ENCODE results near the gene F8.
"Not testable (repeated sequence)": the region's sequence is repeated elsewhere in the genome, so short reads cannot be mapped to it uniquely, and the experiment has no call there.

Gene F8

DNA sequence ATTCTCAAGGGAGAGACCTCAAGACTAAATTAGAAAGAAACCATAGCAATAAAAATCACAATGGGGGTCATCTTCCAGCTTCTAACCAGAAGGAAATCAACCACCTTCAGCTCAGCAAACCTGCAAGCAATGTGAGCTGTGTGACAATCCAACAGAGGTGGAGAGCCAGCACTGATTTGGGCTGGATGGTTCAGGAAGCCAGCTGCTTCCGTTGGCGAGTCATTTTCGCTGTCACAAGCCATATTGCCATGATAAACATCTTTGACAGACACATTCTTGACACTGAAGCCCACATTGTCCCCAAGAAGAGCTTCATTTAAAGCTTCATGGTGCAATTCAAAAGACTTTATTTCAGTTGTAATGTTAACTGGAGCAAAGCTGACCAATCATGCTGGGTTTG, 113.7 kb downstream of the F8 start:
- TF ChIP-seq, protein P1, sequence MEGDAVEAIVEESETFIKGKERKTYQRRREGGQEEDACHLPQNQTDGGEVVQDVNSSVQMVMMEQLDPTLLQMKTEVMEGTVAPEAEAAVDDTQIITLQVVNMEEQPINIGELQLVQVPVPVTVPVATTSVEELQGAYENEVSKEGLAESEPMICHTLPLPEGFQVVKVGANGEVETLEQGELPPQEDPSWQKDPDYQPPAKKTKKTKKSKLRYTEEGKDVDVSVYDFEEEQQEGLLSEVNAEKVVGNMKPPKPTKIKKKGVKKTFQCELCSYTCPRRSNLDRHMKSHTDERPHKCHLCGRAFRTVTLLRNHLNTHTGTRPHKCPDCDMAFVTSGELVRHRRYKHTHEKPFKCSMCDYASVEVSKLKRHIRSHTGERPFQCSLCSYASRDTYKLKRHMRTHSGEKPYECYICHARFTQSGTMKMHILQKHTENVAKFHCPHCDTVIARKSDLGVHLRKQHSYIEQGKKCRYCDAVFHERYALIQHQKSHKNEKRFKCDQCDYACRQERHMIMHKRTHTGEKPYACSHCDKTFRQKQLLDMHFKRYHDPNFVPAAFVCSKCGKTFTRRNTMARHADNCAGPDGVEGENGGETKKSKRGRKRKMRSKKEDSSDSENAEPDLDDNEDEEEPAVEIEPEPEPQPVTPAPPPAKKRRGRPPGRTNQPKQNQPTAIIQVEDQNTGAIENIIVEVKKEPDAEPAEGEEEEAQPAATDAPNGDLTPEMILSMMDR (conservative IDR thresholded peaks at IDR 0.05) = no peak
- TF ChIP-seq ZFX (IDR thresholded peaks at IDR 0.05) = no peak
- no peak overlapping the region for H3K27ac ChIP-seq

DNA sequence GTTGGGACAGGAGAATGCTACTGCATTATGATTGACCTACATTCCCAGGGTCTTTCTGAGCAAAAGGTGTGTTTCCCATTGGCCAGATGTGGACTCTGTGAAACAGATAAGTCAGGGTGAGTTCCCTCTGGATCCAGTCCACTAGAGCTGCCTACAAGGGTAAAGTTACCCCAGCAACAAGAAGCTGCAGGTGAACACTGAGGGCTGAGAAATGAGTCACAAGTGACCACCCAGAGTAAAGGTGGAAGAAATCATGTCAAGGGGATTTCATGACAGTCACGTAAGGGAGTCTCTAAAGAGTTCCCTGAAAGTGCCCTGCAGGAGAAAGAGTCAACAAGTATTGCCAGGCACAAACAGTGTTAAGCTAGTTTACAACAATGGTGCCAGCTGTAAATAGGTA, 120.1 kb downstream of the F8 start:
- H3K27ac ChIP-seq = no peak overlapping the region
- no peak for TF ChIP-seq ZFX (IDR thresholded peaks at IDR 0.05)
- TF ChIP-seq, protein P1 (conservative IDR thresholded peaks at IDR 0.05) = no peak

DNA sequence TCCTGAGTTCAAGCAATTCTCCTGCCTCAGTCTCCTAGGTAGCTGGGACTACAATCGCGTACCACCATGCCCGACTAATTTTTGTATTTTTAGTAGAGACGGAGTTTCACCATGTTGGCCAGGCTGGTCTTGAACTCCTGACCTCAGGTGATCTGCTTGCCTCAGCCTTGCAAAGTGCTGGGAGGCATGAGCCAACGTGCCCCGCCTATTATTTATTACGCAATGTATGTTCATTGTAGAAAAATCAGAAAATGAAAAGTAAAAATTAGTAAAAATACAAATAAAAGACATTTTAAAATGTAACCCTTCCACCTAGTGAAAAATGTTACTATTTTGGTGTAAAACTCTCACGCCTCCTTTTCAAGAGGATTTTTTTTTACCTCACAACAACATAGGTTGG, 122.2 kb downstream of the F8 start:
- no peak overlapping the region for H3K27ac ChIP-seq
- TF ChIP-seq, protein P1 (conservative IDR thresholded peaks at IDR 0.05) = no peak
- no peak for TF ChIP-seq ZFX (IDR thresholded peaks at IDR 0.05)

DNA sequence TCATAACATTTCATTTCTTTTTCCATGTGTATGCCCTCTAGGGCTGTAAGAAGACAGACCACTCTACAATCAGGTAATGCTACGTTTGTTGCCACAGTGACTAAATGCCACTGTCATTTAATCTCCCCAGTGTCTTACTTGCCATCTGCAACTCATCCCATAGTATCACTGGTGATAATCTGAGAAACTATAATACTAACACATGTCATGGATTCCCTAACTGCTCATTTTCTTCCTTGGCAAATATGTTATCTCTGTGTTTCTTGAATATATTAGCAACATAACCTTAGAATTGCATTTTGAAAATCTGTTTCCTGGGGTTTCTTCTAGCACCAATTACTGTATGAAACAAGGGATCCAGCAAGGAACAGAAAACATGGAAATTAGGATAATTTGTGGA, 130.2 kb downstream of the F8 start:
- TF ChIP-seq ZFX (IDR thresholded peaks at IDR 0.05) = no peak
- TF ChIP-seq, protein P1 (conservative IDR thresholded peaks at IDR 0.05) = no peak
- H3K27ac ChIP-seq = no peak overlapping the region

DNA sequence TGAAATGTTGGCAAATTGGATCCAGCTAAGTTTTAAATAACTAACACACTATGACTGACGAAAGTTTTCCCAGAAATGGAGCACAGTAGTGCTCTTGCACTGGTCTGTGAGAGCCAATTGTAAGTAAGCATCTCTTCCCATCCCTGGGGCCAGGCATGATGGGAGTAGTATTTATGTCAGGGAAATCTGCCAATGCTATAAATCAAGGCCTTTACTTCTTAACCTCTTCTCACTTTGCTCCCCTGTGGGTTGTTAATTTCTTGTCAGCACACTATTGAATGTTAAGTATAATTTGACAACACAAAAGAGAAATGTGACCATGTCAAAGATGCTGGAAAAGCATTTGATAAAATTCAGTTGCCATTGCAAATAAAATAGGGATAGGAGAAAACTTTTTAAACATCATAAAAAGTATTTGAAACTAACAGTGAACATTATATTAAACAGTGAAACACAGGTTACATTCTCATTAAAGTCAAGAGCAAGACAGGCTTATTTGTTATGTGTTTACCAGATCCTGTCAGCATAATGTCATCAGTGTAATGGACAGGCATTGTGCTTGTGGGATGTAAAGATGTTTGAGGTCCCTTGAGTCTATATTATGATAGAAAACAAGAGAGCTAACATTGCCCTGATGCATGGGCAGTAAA, 131.4 kb downstream of the F8 start:
- H3K27ac ChIP-seq = no peak overlapping the region
- TF ChIP-seq, protein P1 (conservative IDR thresholded peaks at IDR 0.05) = no peak
- TF ChIP-seq ZFX (IDR thresholded peaks at IDR 0.05) = no peak

DNA sequence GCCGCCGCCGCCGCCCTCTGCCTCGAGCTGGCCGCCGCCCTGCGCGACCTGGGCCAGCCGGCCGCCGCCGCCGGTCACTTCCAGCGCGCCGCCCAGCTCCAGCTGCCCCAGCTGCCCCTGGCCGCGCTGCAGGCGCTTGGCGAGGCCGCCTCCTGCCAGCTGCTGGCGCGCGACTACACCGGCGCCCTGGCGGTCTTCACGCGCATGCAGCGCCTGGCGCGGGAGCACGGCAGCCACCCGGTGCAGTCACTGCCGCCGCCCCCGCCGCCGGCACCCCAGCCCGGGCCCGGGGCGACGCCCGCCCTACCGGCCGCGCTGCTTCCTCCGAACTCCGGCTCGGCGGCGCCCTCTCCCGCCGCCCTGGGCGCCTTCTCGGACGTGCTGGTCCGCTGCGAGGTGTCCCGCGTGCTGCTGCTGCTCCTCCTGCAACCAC, 135.7 kb downstream of the F8 start:
- H3K27ac ChIP-seq = not testable (repeated sequence)

DNA sequence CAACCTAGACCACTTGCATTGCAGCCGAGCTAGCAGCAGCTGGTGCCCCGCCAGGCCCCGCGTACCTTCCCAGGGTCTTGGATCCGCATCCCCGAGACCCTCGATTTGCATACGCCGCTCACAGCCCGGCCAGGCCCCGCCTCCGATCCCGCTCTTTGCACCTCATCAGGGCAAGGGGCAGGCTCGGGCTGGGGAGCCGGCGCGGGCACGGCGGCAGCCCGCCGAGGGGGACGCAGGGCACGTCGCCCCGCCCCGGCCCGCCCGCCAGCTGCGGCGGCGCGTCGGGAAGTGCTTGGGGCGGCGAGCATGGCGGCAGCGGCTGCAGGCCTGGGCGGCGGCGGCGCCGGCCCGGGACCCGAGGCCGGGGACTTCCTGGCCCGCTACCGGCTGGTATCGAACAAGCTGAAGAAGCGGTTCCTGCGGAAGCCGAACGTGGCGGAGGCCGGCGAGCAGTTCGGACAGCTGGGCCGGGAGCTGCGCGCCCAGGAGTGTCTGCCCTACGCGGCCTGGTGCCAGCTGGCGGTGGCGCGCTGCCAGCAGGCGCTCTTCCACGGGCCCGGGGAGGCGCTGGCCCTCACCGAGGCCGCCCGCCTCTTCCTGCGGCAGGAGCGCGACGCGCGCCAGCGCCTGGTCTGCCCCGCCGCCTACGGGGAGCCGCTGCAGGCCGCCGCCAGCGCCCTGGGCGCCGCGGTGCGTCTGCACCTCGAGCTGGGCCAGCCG, 136.3 kb downstream of the F8 start, which contains the start of gene F8A1:
Gene F8A1 (plus strand): TSS at position 287 of the 720 bp plus-strand sequence. CDS start 20 bp downstream, at position 307.
- not testable (repeated sequence) for H3K27ac ChIP-seq

DNA sequence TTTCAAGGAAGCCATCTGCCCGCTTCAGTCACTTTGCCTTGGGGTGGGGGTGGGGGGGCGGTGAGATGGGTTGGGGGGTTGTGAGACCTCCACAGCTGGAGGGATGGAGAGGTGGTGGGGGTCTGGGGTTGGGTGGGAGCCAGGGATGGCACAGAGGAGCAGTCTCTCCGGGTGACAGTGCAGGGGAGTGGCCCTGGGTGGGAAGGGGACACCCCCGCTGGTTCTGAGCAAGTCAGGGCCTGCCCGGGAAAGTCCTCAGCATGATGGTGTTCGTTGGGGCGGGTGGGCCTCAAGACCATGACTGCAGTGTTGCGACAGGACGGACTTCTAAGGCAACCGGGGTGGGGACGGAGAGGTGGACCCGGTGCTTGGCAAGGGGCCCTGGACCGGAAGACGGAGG, 137.0 kb downstream of the F8 start:
- not testable (repeated sequence) for H3K27ac ChIP-seq

DNA sequence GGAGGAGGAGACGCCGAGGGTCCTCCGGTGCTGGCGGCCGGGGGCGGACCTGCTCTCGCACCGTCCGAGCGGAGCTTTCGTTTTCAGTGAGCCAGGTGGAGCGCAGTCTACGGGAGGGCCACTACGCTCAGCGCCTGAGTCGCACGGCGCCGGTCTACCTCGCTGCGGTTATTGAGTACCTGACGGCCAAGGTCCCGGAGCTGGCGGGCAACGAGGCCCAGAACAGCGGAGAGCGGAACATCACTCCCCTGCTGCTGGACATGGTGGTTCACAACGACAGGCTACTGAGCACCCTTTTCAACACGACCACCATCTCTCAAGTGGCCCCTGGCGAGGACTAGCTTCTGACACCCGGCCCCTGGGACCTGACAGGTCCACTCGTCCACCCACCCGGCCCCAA, 137.5 kb downstream of the F8 start:
- not testable (repeated sequence) for H3K27ac ChIP-seq

DNA sequence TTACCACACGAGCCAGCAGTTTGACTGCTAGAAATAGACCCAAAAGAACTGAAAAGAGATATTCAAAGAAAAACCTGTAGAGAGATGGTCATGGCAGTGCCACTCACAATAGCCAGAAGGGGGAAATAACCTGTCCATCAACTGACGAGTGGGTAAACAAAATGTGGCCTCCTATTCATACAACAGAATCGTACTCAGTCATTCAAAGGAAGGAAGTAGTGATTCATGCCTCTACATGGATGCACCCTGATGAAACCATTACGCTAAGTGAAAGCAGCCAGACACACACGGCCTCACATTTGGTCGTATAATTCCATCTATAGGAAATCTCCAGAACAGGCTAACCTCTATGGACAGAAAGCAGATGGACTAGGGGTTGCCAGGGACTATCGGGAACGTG, 138.5 kb downstream of the F8 start:
- not testable (repeated sequence) for H3K27ac ChIP-seq
